HTR-8/SVneo (cell line): ENCODE data around the gene SEC31B.

Experiments used
- DNase-seq: peaks from one replicate; pipeline ENCODE4 v3.0.0; 2011; ENCODE audit warnings: low spot score, mixed read lengths; ENCODE audit not compliant: insufficient read length
- FAIRE-seq: peaks from 2 replicates; lab custom pipeline; 2011; peaks lifted over from hg19 to GRCh38; lab: Jason Lieb, UNC

Gene SEC31B

DNA sequence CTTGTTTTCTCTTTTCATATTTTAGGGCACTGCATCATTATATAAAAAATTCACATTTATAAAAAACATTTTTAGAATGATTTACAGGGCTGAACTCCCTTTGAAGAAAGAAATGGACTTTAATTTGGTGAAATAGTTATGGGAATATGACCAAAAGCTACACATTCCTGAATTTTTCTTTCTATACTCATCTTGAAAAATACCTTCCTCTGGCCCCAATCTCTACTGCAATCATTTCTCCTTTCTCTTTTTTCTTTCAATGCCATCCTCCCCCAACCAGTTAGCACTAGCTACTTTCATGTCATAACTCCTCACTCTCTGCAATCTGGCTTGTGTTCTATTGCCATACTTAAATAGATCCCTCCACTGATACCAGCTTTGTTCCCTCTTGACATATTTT, 50.7 kb downstream of the SEC31B start:
- FAIRE-seq: no peak

GRCh38 chr10:100468322-100468721, 51.3 kb downstream of the SEC31B start:
- DNase-seq (no peak), FAIRE-seq (no peak)

More for the DNA sequence above, 50.7 kb downstream of the SEC31B start:
- no peak for DNase-seq

DNA sequence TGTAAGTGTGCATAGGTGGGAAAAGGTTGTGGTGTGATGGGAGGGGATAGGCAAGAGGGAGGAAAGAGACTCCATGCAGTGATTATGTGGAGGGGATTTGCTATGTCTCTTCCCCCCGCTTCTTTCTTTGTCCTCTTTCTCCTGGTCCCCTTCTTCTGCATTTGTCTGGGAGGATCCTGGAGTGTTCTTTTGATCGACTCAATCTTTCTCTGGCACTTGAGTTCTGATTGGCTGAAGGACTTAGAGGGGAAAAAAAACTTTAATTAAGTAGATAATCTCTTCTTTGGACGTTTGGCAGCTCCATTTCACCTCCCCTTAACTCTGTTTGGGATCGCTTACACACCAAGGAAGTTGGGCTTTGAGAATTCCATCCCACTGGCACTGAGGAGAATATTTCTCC, 57.0 kb downstream of the SEC31B start, which contains the start of gene WNT8B:
Gene WNT8B, plus strand, starts transcription at position 301 of the 400 bp plus-strand sequence. CDS start 160 bp downstream, outside the sequence.
- FAIRE-seq: no peak
- no peak for DNase-seq

GRCh38 chr10:100448951-100449350, 70.7 kb downstream of the SEC31B start:
- no peak for FAIRE-seq
- no peak for DNase-seq

GRCh38 chr10:100447663-100448062, 72.0 kb downstream of the SEC31B start:
- FAIRE-seq: no peak
- no peak for DNase-seq

DNA sequence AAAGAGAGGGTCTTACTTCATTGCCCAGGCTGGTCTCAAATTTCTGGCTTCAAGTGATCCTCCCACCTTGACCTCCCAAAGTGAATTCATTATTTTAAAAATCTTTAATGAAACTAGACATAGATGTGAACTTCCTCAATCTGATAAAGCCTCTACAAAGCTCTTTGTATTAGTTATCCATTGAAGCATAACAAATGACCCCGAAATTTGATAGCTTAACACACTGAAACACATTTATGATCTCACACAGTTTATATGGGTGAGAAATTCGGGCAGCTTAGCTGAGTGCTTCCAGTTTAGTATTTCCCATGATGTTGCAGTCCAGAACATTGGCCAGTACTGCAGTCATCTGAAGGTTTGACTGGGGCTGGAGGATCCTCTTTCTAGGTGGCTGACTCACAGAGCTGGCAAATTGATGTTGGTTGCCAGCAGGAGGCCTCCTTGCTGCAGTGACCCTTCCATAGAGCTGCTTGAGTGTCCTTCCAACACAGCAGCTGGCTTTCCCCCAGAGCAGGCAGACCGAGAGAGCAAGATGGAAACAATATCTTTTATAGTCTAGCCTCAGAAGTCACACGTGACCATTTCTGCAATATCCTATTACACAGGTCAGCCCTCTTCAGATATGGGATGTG, 73.4 kb downstream of the SEC31B start:
- FAIRE-seq: no peak
- DNase-seq: no peak

DNA sequence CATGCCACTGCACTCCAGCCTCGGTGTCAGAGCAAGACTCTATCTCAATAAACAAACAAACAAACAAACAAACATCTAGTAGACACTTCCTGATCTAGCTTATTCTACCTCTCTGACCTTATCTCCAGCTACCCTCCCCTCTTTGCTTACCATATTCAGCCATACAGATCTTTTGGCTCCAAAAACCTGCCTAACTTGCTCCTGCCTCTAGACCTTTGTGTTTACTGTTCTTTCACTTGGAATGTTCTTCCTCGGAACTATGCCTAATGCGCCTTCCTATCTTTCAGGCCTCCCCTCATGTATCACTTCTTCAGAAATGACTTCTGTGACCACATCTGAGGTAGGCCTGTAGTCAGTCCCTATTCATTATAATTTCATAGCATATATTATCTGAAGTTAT, 77.1 kb downstream of the SEC31B start:
- DNase-seq: no peak
- FAIRE-seq: no peak

GRCh38 chr10:100438674-100439315, 80.9 kb downstream of the SEC31B start:
- FAIRE-seq (no peak), DNase-seq (no peak)
